IMR-90 (cell line): Measurements from ENCODE around the gene NUTM1. TPM values are rescaled to one million over a fixed set of nuclear protein-coding genes. Genes with fewer than 3 reads are reported as not detected.

ENCODE experiments used
- ATAC-seq: fragments of 200-7000 bp; cut with Tn5 transposase; 2 replicates; pipeline ENCODE4 v1.9.1; 2020; ENCODE audit warnings: low read depth, mild to moderate bottlenecking, moderate library complexity
- BruUV-seq: library from RNA; stranded (reverse); fragments of 400-500 nt; replicated peaks from 2 replicates; lab custom pipeline; 2021; lab: Mats Ljungman, UMichigan
- CTCF ChIA-PET: fragments of 300-600 bp; formaldehyde crosslinking; extraction: SDS; loops from one replicate; lab custom pipeline; 2021; ENCODE audit warnings: antibody characterized with exemption; lab: Yijun Ruan, JAX
- POLR2A ChIA-PET: fragments of 300-600 bp; sonication (Branson Sonifier 250); formaldehyde crosslinking; loops from one replicate; lab custom pipeline; 2022; ENCODE audit warnings: antibody characterized with exemption; ENCODE audit not compliant: unreplicated experiment; lab: Charles Lee
- DNase-seq: peaks from one replicate; pipeline ENCODE4 v3.0.0; 2013
- H2AFZ ChIP-seq: replicated peaks from 2 replicates; pipeline ENCODE3; 2013; ENCODE audit warnings: low read length, mild to moderate bottlenecking; ENCODE audit not compliant: poor library complexity
- H2AK5ac ChIP-seq: 2 replicates; pipeline ENCODE4 v1.6.1; 2013; ENCODE audit warnings: low read depth, low read length, inconsistent platforms
- H2AK9ac ChIP-seq: replicated peaks from 2 replicates; pipeline ENCODE3; 2013; ENCODE audit warnings: mild to moderate bottlenecking, low read depth, low read length, moderate library complexity; ENCODE audit not compliant: poor library complexity
- H2BK120ac ChIP-seq: 2 replicates; pipeline ENCODE4 v1.6.1; 2013; ENCODE audit warnings: low read depth, low read length, inconsistent platforms
- H2BK15ac ChIP-seq: 3 replicates; pipeline ENCODE4 v1.6.1; 2013; ENCODE audit warnings: low read depth, low read length, inconsistent platforms
- H2BK20ac ChIP-seq: 2 replicates; pipeline ENCODE4 v1.6.1; 2013; ENCODE audit warnings: low read depth, mild to moderate bottlenecking, inconsistent platforms, low read length, moderate library complexity
- H2BK5ac ChIP-seq: 2 replicates; pipeline ENCODE4 v1.6.1; 2013; ENCODE audit warnings: mild to moderate bottlenecking, low read depth, low read length, inconsistent platforms; ENCODE audit not compliant: poor library complexity, severe bottlenecking
- H3K14ac ChIP-seq: replicated peaks from 2 replicates; pipeline ENCODE4 v1.6.1; 2013; ENCODE audit warnings: low read depth, low read length, inconsistent platforms
- H3K18ac ChIP-seq: 2 replicates; pipeline ENCODE4 v1.6.1; 2013; ENCODE audit warnings: low read depth, low read length, control low read depth
- H3K23ac ChIP-seq: 2 replicates; pipeline ENCODE4 v1.6.1; 2013; ENCODE audit warnings: low read depth, low read length, inconsistent platforms
- H3K27ac ChIP-seq: 2 replicates; pipeline ENCODE4 v1.5.1; 2013; ENCODE audit warnings: mild to moderate bottlenecking, control low read depth, low read length; ENCODE audit not compliant: insufficient read depth
- H3K27me3 ChIP-seq: 2 replicates; pipeline ENCODE4 v1.6.1; 2013; ENCODE audit warnings: low read length; ENCODE audit not compliant: control insufficient read depth, insufficient read depth
- H3K36me3 ChIP-seq: 2 replicates; pipeline ENCODE4 v1.6.1; 2013; ENCODE audit warnings: low read length, mixed read lengths; ENCODE audit not compliant: control insufficient read depth, insufficient read depth
- H3K4ac ChIP-seq: 2 replicates; pipeline ENCODE4 v1.6.1; 2013; ENCODE audit warnings: low read depth, low read length, inconsistent platforms
- H3K4me1 ChIP-seq: 2 replicates; pipeline ENCODE4 v1.6.1; 2013; ENCODE audit warnings: low read length, mixed read lengths; ENCODE audit not compliant: control insufficient read depth, insufficient read depth
- H3K4me2 ChIP-seq: 2 replicates; pipeline ENCODE4 v1.6.1; 2013; ENCODE audit warnings: low read depth, mild to moderate bottlenecking, control low read depth, low read length, moderate library complexity
- H3K4me3 ChIP-seq: 2 replicates; pipeline ENCODE4 v1.5.1; 2013; ENCODE audit warnings: low read depth, mild to moderate bottlenecking, control low read depth, low read length, moderate library complexity; ENCODE audit not compliant: insufficient read depth
- H3K56ac ChIP-seq: 2 replicates; pipeline ENCODE4 v1.6.1; 2013; ENCODE audit warnings: low read length, inconsistent platforms; ENCODE audit not compliant: insufficient read depth; ENCODE audit errors: extremely low read depth
- H3K79me1 ChIP-seq, 2 experiments: 2 replicates each; pipeline ENCODE4 v1.6.1; 2013; ENCODE audit warnings: low read length in 2 of 2, inconsistent platforms in 1 of 2, low read depth in 1 of 2
- H3K9ac ChIP-seq: 2 replicates; pipeline ENCODE4 v1.6.1; 2013; ENCODE audit warnings: low read depth, low read length, control low read depth
- H3K9me1 ChIP-seq: 2 replicates; pipeline ENCODE4 v1.6.1; 2013; ENCODE audit warnings: low read length, inconsistent platforms; ENCODE audit not compliant: insufficient read depth
- H3K9me3 ChIP-seq: 2 replicates; pipeline ENCODE4 v1.6.1; 2013; ENCODE audit warnings: low read length; ENCODE audit not compliant: control insufficient read depth, insufficient read depth
- H4K20me1 ChIP-seq: 2 replicates; pipeline ENCODE4 v1.6.1; 2013; ENCODE audit warnings: low read length, inconsistent platforms; ENCODE audit not compliant: insufficient read depth
- H4K5ac ChIP-seq: 2 replicates; pipeline ENCODE4 v1.6.1; 2013; ENCODE audit warnings: mild to moderate bottlenecking, low read depth, low read length, control low read depth
- H4K8ac ChIP-seq, 2 experiments: 2 replicates each; pipeline ENCODE4 v1.6.1; 2013; ENCODE audit warnings: low read depth in 2 of 2, low read length in 2 of 2, control low read depth in 1 of 2, inconsistent platforms in 1 of 2
- H4K91ac ChIP-seq: 2 replicates; pipeline ENCODE4 v1.6.1; 2013; ENCODE audit warnings: low read depth, low read length, inconsistent platforms; ENCODE audit not compliant: insufficient read depth
- BHLHE40 ChIP-seq: fragments of 150-350 bp; IDR thresholded peaks from 2 replicates; pipeline ENCODE4 v1.6.1; 2016; ENCODE audit warnings: mild to moderate bottlenecking, low read depth, low read length
- CEBPB ChIP-seq: IDR thresholded peaks from 2 replicates; pipeline ENCODE4 v1.6.1; 2012; ENCODE audit warnings: low read depth, low read length, improper control_type of control experiment
- NFE2L2 ChIP-seq: fragments of 150-350 bp; IDR thresholded peaks from 2 replicates; pipeline ENCODE4 v1.6.1; 2016; ENCODE audit warnings: low read depth, mild to moderate bottlenecking, low read length
- RCOR1 ChIP-seq: IDR thresholded peaks from 2 replicates; pipeline ENCODE4 v1.6.1; 2012; ENCODE audit warnings: mild to moderate bottlenecking, low read length, improper control_type of control experiment; ENCODE audit not compliant: insufficient replicate concordance
- WGBS, 2 experiments: methylation state at CpG; one replicate each; pipeline versions ENCODE4 v1.1.5 to v1.1.7; 2013; ENCODE audit warnings: missing lambda C conversion rate in 2 of 2; ENCODE audit not compliant: insufficient read length in 1 of 2; ENCODE audit errors: extremely low coverage in 2 of 2; 5-methylcytosine and 5-hydroxymethylcytosine counted together
- dilution Hi-C: fragments of 300-500 bp; cut with HindIII; formaldehyde crosslinking; loops from one replicate; pipeline ENCODE4 v1.14.3; 2018; ENCODE audit warnings: low sequenced_read_pairs; ENCODE audit not compliant: unreplicated experiment
- in situ Hi-C: fragments of 300-500 bp; cut with MboI; formaldehyde crosslinking; loops from 3 replicates; pipeline ENCODE4 v1.14.3; 2019; ENCODE audit warnings: low sequenced_read_pairs, inconsistent platforms, mixed read lengths
- intact Hi-C: fragments of 100-400 bp; cut with micrococcal nuclease; formaldehyde crosslinking; loops from 2 replicates; pipeline ENCODE4 v1.10.0; 2022
- polyA plus RNA-seq, 3 experiments: library from polyadenylated mRNA; depleted of rRNA; stranded (reverse); fragments of >200 nt; gene quantifications; 2 replicates each; pipeline ENCODE4 v1.2.3, GENCODE V29; 2012; ENCODE audit warnings: low replicate concordance in 1 of 3
- total RNA-seq: library from RNA; depleted of rRNA; stranded (reverse); fragments of >200 nt; gene quantifications from 2 replicates; pipeline ENCODE4 v1.2.3, GENCODE V29; 2012

The NUTM1 gene
- total and polyA plus RNA-seq, 2 of the 4 experiments (the other 2 are of a cell fraction) = not detected

- no peak overlapping the region for H2BK120ac ChIP-seq
- CTCF ChIA-PET = no interaction called here
- no peaks in the 10 kb centered on the region for H3K4me1 ChIP-seq
- no peak overlapping the region for H3K4me2 ChIP-seq
- H3K27me3 ChIP-seq = no peaks in the 10 kb centered on the region
- no peak overlapping the region for H2AK5ac ChIP-seq
- no peak overlapping the region for H3K14ac ChIP-seq
- no peak overlapping the region for H2BK5ac ChIP-seq
- H2AK9ac ChIP-seq = no peak overlapping the region
- no peak overlapping the region for H3K4me3 ChIP-seq
- H4K91ac ChIP-seq = no peak overlapping the region
- H2AFZ ChIP-seq = no peak overlapping the region
- ATAC-seq (no peak), DNase-seq (no peak)
- 0 out of 2 replicates have a peak, but pooled peaks cover 3% of the 10 kb centered on the region for H3K9me1 ChIP-seq
- no peak overlapping the region for H3K4ac ChIP-seq
- intact Hi-C loops = no loop called here
- BruUV-seq = no TSS peak
- H3K9me3 ChIP-seq = no peaks in the 10 kb centered on the region
- H3K36me3 ChIP-seq = no peaks in the 10 kb centered on the region
- H3K23ac ChIP-seq = no peak overlapping the region
- H4K8ac ChIP-seq = no peak overlapping the region
- no peak overlapping the region for H3K56ac ChIP-seq
- dilution Hi-C loops = no loop called here
- no peaks in the 10 kb centered on the region for H3K79me1 ChIP-seq
- no peak overlapping the region for H4K5ac ChIP-seq
- TF ChIP-seq BHLHE40 (no peak), CEBPB (no peak), NFE2L2 (no peak), RCOR1 (no peak)
- no peak overlapping the region for H3K9ac ChIP-seq
- H3K27ac ChIP-seq = no peak overlapping the region
- POLR2A ChIA-PET = no interaction called here
- H2BK20ac ChIP-seq = no peak overlapping the region
- 82% methylated on average over 7 of the region's 13 CpGs; no CpG with 5 or more reads in 1 of the 2 experiments for WGBS, 2 experiments
- in situ Hi-C loops = loop anchor here (5.0 kb wide), 1 partner anchor 234 kb away; the partner anchor contains the start of gene GOLGA8B
- H2BK15ac ChIP-seq = no peak overlapping the region
- H4K20me1 ChIP-seq = no peaks in the 10 kb centered on the region; the same call in 1 of the 2 replicates
- H3K18ac ChIP-seq = no peak overlapping the region
Observed at GRCh38 chr15:34347951-34348638, 5.0 kb downstream of the NUTM1 start.
